SK-N-SH treated with all-trans-retinoic acid at 6 μM for 48 hours (cell line): Measurements from ENCODE around the gene LSMEM2.

Source experiments
- TCF4 ChIP-seq: fragments of 250-450 bp; sonication (Bioruptor Pico); IDR thresholded peaks from 2 replicates; pipeline ENCODE4 v1.8.0; 2021; ENCODE audit warnings: mild to moderate bottlenecking, moderate library complexity, borderline replicate concordance
- ZFP30 ChIP-seq: fragments of 450-650 bp; formaldehyde crosslinking; IDR thresholded peaks from 2 replicates; pipeline ENCODE4 v1.5.0; 2022; ENCODE audit warnings: mild to moderate bottlenecking, moderate library complexity
- ZNF70 ChIP-seq: fragments of 450-650 bp; formaldehyde crosslinking; IDR thresholded peaks from 2 replicates; pipeline ENCODE4 v1.5.0; 2020; ENCODE audit warnings: mild to moderate bottlenecking, moderate library complexity
- ZNF8 ChIP-seq: fragments of 450-650 bp; formaldehyde crosslinking; IDR thresholded peaks from 2 replicates; pipeline ENCODE4 v1.5.0; 2020; ENCODE audit warnings: mild to moderate bottlenecking, moderate library complexity

- TF ChIP-seq ZNF8 (CRISPR knock-in tag) (no peak), ZFP30 (CRISPR knock-in tag) (no peak), ZNF70 (CRISPR knock-in tag) (no peak), TCF4 (no peak)
Observed at GRCh38 chr3:50318163-50318562, 39.3 kb downstream of the LSMEM2 start.
